Thyroid gland (tissue), 4 donors: ENCODE results near the gene HSD17B10.

ENCODE experiments used
- CTCF ChIP-seq, 6 experiments: fragments of 200-600 bp in 3 of 6; fragments of 450-650 bp in 3 of 6; sonication (generic) in 3 of 6; IDR thresholded peaks; one replicate each; pipeline ENCODE4 v1.5.1; 2016 to 2019; ENCODE audit warnings: antibody characterized with exemption in 6 of 6, mild to moderate bottlenecking in 2 of 6, inconsistent platforms in 1 of 6, moderate library complexity in 1 of 6
- POLR2A ChIP-seq, 2 donors: fragments of 450-650 bp; IDR thresholded peaks; one replicate each; pipeline ENCODE4 v1.6.1; 2017; ENCODE audit warnings: antibody characterized with exemption in 2 of 2, mild to moderate bottlenecking in 2 of 2, moderate library complexity in 1 of 2

GRCh38 chrX:53476371-53476770 lies 42.2 kb upstream of the HSD17B10 start:
- TF ChIP-seq CTCF (IDR thresholded peaks at IDR 0.05) (no peak), POLR2A (IDR thresholded peaks at IDR 0.05) (no peak)
